Transverse colon (tissue), 4 donors: ENCODE results near the gene CCDC12. TPM values are rescaled to one million over a fixed set of nuclear protein-coding genes. Genes with fewer than 3 reads are reported as not detected.
A peak's percentile ranks its signal among the peaks of the same experiment; 100 is the strongest.

ENCODE experiments used
- DNase-seq: peaks from one replicate; pipeline ENCODE4 v3.0.0-alpha.2; 2019
- H3K27ac ChIP-seq, 4 donors: fragments of 200-600 bp; sonication (generic); 2 replicates each; pipeline ENCODE4 v1.5.1; 2016 to 2018; ENCODE audit warnings: inconsistent platforms in 4 of 4
- H3K27me3 ChIP-seq: fragments of 200-600 bp; sonication (generic); 2 replicates; pipeline ENCODE4 v1.5.1; 2017; ENCODE audit warnings: inconsistent platforms
- H3K36me3 ChIP-seq, 4 donors: fragments of 200-600 bp; sonication (generic); 2 replicates each; pipeline ENCODE4 v1.5.1; 2017 to 2019; ENCODE audit warnings: inconsistent platforms in 4 of 4
- H3K4me1 ChIP-seq, 4 donors: fragments of 200-600 bp; sonication (generic); 2 replicates each; pipeline ENCODE4 v1.5.1; 2017 to 2020; ENCODE audit warnings: inconsistent platforms in 4 of 4
- H3K4me3 ChIP-seq, 4 donors: fragments of 200-600 bp; sonication (generic); 1 replicate in 1 of 4; 2 replicates in 3 of 4; pipeline versions ENCODE4 v1.5.1 to v1.6.1; 2017 to 2019; ENCODE audit warnings: inconsistent platforms in 4 of 4
- H3K9me3 ChIP-seq, 2 donors: fragments of 200-600 bp; sonication (generic); 2 replicates each; pipeline ENCODE4 v1.5.1; 2017 to 2019; ENCODE audit warnings: inconsistent platforms in 2 of 2
- CTCF ChIP-seq, 5 experiments: fragments of 200-600 bp in 3 of 5; fragments of 450-650 bp in 2 of 5; sonication (generic) in 3 of 5; IDR thresholded peaks; 1 replicate in 2 of 5; 2 replicates in 3 of 5; pipeline ENCODE4 v1.5.1; 2016 to 2017; ENCODE audit warnings: antibody characterized with exemption in 5 of 5, inconsistent platforms in 3 of 5, mild to moderate bottlenecking in 2 of 5, moderate library complexity in 1 of 5
- EP300 ChIP-seq: sonication (generic); formaldehyde crosslinking; IDR thresholded peaks from one replicate; pipeline ENCODE4 v1.6.1; 2017; ENCODE audit warnings: antibody characterized with exemption, low read depth
- POLR2A ChIP-seq: fragments of 450-650 bp; IDR thresholded peaks from one replicate; pipeline ENCODE4 v1.6.1; 2016; ENCODE audit warnings: antibody characterized with exemption, mild to moderate bottlenecking, moderate library complexity
- POLR2AphosphoS5 ChIP-seq, 3 donors: sonication (generic); formaldehyde crosslinking; IDR thresholded peaks; one replicate each; pipeline ENCODE4 v1.6.1; 2016; ENCODE audit warnings: antibody characterized with exemption in 3 of 3
- WGBS, 2 donors: methylation state at CpG; one replicate each; pipeline ENCODE4 v1.1.5; 2018; ENCODE audit warnings: low coverage in 1 of 2; 5-methylcytosine and 5-hydroxymethylcytosine counted together
- in situ Hi-C, 4 donors: fragments of 200-750 bp; cut with MboI; loops; one replicate each; pipeline versions ENCODE4 v1.15.0 to v1.15.1; 2017; ENCODE audit warnings: low sequenced_read_pairs in 3 of 4, low pct_ligation_motif_present in 1 of 4, low pct_unique_long_range_greater_than_20kb in 1 of 4
- intact Hi-C: fragments of 100-400 bp; cut with DNase I; formaldehyde crosslinking; loops from one replicate; pipeline ENCODE4 v1.15.1; 2023; ENCODE audit warnings: low total_unique reads
- total RNA-seq, 4 donors: library from RNA; depleted of rRNA; stranded (reverse); fragments of >200 nt; gene quantifications; one replicate each; pipeline ENCODE4 v1.1.0, GENCODE V29; 2016

Gene CCDC12
- total RNA-seq, 4 donors from 2014 or later = 50.1 to 72.9 (median 53.0) TPM

GRCh38 chr3:46946856-46947545 lies 29.5 kb downstream of the CCDC12 start:
- Histone ChIP-seq H3K4me1 (peaks cover 81 to 93% (median 84%) of the 10 kb centered on the region in 4 donors), H3K36me3 (no peaks in the 10 kb centered on the region), H3K4me3 (peak overlapping the region in 1 of 4 donors; percentile 1), H3K9me3 (no peaks in the 10 kb centered on the region), H3K27me3 (no peaks in the 10 kb centered on the region), H3K27ac (peak overlapping the region; percentile 84 to 92 (median 88))
- no peak for TF ChIP-seq POLR2AphosphoS5 (IDR thresholded peaks at IDR 0.05)
- no peak for TF ChIP-seq CTCF (IDR thresholded peaks at IDR 0.05)
- no peak for TF ChIP-seq EP300
- TF ChIP-seq POLR2A = no peak
- in situ Hi-C loops = no loop called here
- intact Hi-C loops = no loop called here
- WGBS, 2 donors = 40 to 50% methylated on average over 2 to 7 of the region's 7 CpGs
- DNase-seq = peak; percentile 67

GRCh38 chr3:46946416-46946815 lies 30.1 kb downstream of the CCDC12 start:
- no peak overlapping the region for H3K4me3 ChIP-seq
- H3K27me3 ChIP-seq = no peaks in the 10 kb centered on the region
- DNase-seq = no peak
- TF ChIP-seq CTCF (IDR thresholded peaks at IDR 0.05) (no peak), POLR2AphosphoS5 (IDR thresholded peaks at IDR 0.05) (no peak), EP300 (no peak), POLR2A (no peak)
- in situ Hi-C loops = no loop called here
- H3K4me1 ChIP-seq = peaks cover 81 to 97% (median 88%) of the 10 kb centered on the region in 4 donors
- H3K36me3 ChIP-seq = no peaks in the 10 kb centered on the region
- H3K27ac ChIP-seq = peak overlapping the region; percentile 84 to 92 (median 88)
- WGBS, 2 donors = 82 to 100% methylated on average over 1 to 6 of the region's 6 CpGs
- intact Hi-C loops = no loop called here
- no peaks in the 10 kb centered on the region for H3K9me3 ChIP-seq

- H3K9me3 ChIP-seq = no peaks in the 10 kb centered on the region
- peak overlapping the region; percentile 74 to 87 (median 84) for H3K27ac ChIP-seq
- WGBS, 2 donors = 86% methylated on average over 1 to 8 of the region's 8 CpGs
- H3K27me3 ChIP-seq = no peaks in the 10 kb centered on the region
- peaks cover 0 to 13% (median 6%) of the 10 kb centered on the region in 4 donors for H3K36me3 ChIP-seq
- peaks cover 63 to 83% (median 79%) of the 10 kb centered on the region in 4 donors for H3K4me1 ChIP-seq
- DNase-seq = no peak
- in situ Hi-C loops = no loop called here
- no peak overlapping the region for H3K4me3 ChIP-seq
- TF ChIP-seq POLR2AphosphoS5 (IDR thresholded peaks at IDR 0.05) = no peak
- no peak for TF ChIP-seq POLR2A
- TF ChIP-seq EP300 = no peak
- TF ChIP-seq CTCF (IDR thresholded peaks at IDR 0.05) = no peak
- intact Hi-C loops = no loop called here
Observed at GRCh38 chr3:46944191-46944590, 32.4 kb downstream of the CCDC12 start.

- TF ChIP-seq POLR2AphosphoS5 (IDR thresholded peaks at IDR 0.05) (peak in 1 of 3 donors; percentile 11), CTCF (IDR thresholded peaks at IDR 0.05) (no peak)
- intact Hi-C loops = no loop called here
- in situ Hi-C loops = no loop called here
- DNase-seq = peak; percentile 69
- Histone ChIP-seq H3K4me3 (peak overlapping the region in 2 of 4 donors; percentile 7 to 16), H3K4me1 (peaks cover 56 to 83% (median 75%) of the 10 kb centered on the region in 4 donors), H3K9me3 (no peaks in the 10 kb centered on the region), H3K27ac (peak overlapping the region; percentile 74 to 87 (median 84)), H3K36me3 (peaks cover 0 to 13% (median 6%) of the 10 kb centered on the region in 4 donors), H3K27me3 (no peaks in the 10 kb centered on the region)
- 59% methylated on average over 12 of the region's 12 CpGs; no CpG with 5 or more reads in 1 of the 2 donors for WGBS, 2 donors
Observed at GRCh38 chr3:46943237-46944187, 33.0 kb downstream of the CCDC12 start.
